GM19397 (cell line): ENCODE data around the gene UBE2V1.
"Not testable (repeated sequence)": the region's sequence is repeated elsewhere in the genome, so short reads cannot be mapped to it uniquely, and the experiment has no call there.

Experiments
- ATAC-seq: cut with Tn5 transposase; IDR thresholded peaks from one replicate; pipeline ENCODE4 v1.9.1; 2021; ENCODE audit warnings: mild to moderate bottlenecking, moderate library complexity; ENCODE audit not compliant: unreplicated experiment

Gene UBE2V1

DNA sequence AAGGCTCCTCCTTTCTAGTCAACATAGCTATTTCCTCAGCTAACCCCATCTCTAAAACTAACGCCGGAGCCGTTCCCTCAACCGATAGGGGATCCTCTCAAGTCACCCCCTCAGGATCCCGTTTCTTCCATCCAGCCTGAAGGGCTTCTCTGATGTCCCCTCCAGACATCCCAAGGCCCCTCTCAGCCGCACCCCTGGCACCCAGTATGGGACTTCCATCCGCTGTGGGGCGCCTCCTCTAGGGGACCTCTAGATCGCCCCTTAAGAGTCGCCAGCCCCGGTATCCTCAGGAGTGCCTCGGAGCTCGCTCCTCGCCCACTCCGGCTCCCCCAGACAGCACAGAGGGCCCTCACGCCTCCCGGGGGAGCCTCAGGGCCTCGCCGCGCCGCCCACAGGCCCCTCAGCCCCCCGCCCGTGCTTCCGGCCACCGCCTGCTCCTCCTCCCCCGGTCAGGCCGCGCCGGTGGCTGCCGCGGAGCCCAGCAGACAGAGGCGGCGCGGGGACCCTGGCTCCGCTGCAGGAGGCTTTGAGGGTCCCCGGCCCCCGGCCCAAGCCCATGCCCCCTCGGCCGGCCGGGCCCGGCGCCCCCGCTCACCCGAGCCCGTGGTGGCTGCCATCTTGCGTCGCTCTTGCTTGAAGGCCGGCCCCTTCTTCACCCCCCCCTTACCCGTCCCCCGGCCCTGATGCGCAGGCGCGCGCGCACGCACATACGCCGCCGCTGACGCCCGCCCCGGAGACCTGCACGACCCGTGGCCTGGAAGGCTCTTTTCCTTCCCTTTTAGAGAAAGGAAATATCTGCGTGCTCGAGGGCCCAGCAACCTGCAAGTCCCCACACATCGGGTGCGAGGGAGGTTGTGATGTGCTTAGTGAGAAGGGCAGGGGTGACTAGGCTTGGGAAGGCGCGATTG lies at the start of gene UBE2V1:
UBE2V1 (minus strand) TSS at position 639 of the 908 bp plus-strand sequence; CDS start at position 617, 22 bp downstream.
- ATAC-seq, result peak; percentile 50

DNA sequence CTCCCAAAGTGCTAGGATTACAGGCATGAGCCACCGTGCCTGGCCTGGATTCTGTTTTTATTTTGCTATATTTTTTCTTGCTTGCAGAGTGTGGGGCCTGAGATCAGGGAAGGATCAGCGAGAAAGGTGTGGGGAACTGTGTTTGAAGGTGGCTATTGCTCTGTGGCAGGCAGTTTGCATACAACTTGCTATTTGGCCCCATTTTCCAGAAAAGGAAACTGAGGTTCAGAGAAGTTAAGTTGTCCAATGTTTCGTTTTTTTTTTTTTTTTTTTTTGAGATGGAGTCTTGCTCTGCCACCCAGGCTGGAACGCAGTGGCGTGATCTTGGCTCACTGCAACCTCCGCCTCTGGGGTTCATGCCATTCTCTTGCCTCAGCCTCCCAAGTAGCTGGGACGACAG lies 48.5 kb upstream of the UBE2V1 start:
- ATAC-seq, result not testable (repeated sequence)

DNA sequence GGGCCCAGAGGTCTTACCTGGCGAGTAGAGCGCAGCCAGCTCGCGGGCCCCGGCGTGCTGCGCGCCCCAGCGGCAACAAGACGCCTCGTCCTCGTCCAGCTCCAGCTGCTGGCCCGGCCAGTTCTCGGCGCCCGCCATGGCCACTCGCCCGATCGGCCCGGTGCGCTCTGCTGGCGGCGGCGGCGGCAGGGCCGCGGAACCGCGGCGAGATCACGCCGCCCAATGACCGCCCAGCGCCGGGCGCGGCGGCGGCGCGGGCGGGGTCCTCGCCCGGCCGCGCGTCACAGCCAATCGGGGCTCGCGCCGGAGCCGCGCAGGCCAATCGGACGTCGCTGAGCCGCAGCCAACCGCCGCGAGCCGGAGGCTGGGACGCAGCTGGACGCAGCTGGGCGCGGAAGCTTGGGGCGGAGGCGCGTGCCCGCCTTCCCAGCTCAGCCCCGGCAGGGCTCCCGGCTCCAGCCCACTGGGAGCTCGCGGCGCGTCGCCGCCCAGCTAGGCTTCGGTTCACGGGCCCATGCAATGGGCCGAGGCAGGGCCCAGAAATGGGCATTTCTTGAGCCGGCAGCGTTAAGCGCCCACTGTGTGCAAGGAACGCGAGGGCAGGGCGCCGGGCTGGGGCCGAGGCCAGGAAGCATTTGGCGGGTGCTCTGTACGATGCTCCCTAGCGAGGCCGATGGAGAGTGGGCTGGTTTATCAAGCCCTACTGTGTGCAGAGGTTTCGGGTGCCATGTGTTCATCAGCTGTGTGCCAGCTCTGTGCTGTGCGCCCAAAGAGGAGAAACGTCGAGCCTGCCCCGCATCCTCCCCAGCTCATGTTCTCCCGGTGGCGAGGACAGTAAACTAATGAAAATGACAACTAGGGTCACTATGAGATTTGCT lies 40.8 kb upstream of the UBE2V1 start, which contains the start of gene PEDS1:
PEDS1 (minus strand) TSS at position 224 of the 878 bp plus-strand sequence; CDS start at position 138, 86 bp downstream.
- ATAC-seq, result peak; percentile 97

DNA sequence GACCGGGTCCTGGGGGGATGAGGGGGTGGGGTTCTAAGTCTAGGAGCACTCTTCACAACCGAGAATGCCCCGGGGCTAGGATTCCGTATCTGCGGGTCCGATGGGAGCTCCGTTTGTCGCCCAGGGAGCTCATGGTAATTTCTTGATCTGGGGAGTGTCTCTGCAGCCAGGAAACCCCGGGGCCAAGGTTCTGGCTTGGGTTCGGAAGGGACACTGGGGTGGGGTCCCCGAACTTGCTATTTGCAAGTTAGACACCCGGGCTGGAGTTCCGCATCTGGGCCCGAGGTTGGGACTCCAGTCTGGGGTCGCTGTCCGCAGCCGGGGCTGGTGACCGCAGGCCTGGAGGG lies 40.2 kb upstream of the UBE2V1 start:
- no peak for ATAC-seq

DNA sequence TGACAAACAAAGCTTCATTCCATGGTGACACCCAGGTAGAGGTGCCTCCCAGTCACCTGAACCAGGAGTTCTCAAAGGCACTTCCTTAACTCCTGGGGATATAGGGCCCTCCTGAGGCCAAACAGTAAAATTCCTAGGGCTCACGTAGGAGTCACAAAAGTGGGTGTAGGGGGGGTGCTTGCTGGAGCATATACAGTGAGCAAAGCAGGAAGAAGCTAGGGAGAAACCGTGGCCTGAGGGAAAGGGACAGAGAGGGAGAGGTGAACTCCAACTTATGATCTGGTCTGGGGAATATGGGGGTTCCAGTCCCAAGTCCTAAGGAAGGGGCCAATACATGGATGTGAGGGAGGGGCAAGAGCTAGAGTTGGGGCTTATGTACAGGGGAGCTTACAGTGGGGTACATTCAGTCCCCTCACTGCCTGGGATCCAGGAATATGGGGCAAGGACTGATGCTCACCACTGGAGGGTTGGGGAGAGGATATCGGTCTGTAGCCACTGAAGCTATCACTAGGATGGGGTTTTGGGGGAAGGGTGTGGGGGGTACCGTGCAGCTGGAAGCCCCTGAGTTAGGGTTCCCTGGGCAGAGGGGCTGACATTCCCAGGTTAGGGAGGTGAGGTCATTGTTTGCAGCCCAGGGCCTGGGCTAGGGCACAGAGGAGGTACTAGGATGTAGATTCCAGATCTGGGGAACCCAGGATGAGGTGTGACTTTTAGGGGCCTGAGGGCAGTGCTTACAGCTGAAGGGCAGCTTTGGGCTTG lies 39.6 kb upstream of the UBE2V1 start:
- no peak for ATAC-seq

DNA sequence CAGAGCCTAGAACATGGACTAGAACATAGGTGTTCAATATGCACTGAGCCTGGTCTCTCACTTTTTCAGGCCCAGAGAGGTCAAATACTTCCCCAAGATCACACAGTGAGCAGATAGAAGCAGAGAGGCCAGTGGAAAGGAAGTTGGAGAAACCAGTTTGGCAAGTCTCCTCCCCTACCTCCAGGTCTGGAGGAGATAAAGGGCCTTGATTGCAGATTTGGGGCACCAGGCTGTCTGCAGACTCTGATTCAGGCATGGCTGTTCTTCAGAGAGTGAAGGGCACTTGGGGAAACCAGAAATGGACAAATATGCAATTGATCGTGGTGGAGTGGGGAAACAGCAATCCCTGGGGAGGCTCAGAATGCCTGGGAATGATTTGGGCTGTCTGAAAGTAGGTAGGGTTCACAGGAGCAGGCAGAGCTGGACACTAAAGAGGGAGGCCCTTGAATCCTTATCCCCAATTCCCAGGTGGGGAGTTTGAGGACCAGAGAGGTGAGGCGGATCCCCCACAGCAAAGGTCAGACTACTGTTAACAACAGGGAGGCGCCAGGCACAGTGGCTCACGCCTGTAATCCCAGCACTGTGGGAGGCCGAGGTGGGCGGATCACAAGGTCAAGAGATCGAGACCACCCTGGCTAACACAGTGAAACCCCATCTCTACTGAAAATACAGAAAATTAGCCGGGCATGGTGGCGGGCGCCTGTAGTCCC lies 38.2 kb upstream of the UBE2V1 start:
- ATAC-seq, result no peak

DNA sequence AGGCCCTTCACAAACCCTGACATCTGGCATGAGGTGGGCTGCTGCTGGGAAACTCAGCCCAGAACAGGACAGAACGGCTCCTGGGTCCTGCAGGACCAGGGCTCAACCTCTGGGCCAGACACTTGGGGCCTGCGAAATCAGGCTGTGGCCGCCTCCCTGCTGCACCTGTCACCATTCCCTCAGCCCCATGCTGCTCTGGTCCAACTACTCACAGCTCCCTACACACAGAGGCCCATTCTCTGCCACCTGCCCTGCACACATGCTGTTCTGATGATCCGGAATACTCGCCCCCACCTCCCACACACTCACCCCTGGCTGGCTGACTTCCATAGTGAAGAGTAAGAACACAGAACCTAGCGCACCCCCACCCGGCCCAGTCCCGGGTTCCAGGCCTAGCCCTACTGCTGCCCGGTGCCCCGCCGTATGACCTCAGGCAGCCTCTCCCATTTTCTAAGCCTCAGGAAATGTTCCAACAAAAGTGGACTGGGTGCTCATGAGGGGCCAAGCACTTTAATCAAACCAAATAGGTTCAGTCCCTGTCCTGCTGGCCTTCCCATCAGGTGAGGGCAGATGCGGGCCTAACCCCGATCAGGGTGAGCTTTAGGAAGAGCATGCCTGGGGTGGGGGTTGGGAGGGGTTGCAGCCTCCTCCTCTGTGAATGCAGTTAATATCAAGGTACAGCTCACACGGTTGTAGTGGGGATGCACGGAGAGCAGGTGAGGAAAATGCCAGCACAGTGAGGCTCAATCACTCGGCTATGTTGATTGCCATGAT lies 36.7 kb upstream of the UBE2V1 start:
- ATAC-seq, result no peak

DNA sequence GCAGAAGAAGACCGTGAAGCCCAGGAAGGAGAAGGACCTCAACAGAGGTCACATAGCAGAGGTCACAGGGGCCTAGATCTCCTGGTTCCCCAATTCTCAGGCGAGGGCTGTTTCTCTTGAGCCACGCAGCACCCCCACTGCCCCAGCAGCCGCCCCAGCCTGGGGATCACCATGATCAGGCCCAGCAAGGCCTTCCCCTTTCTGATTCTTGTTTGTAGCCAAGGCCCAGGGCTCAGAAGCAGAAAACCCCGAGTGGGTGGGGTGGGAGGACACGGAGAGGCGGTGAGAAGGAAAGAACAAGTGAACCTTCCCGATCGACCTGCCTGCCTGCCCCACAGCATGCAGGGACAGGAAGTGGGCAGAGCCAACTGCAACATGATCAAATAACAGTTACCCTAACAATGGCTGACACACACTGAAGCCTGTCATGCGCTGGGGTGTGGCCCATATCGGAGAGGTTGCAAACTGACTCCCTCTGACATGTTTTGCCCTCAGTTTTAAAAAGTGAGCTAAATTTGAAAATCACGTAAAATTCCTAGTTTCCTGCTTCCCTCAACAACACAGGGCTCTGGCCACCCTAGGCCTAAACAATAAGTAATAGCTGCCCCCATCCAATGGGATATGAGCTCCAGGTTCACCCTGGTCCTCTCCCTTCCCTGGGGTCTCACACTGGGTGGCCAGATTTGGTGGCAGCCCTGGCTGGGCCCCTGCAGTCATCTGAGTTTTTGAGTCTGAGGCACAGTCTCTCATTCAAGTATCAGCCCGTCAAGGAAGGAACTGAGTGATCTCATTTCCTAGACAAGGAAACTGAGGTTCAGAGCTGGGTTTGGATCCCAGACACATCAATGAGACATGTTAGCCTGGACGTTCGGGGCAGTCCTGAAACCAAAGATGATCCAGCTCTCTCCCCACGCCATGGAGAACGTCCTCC lies 34.0 kb upstream of the UBE2V1 start:
- ATAC-seq, result peak; percentile 71

DNA sequence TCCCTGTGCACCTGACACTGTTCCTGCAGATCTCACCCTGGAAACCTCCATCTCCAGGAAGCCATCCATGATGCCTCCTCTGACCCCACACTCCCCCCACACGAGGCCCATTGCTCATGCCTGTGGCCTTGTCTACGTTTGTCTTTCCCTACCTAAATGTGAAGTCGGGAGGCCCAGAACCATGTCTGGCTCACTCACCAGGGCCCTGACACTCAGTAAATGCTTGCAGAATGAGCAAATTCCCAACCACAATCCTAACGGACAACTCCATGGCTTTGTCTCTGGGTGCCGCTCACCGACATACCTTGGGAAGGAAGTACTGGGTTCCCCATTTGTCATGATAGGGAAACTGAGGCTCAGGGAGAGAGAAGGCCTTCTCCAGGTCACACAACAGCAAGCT lies 33.3 kb upstream of the UBE2V1 start:
- no peak for ATAC-seq

DNA sequence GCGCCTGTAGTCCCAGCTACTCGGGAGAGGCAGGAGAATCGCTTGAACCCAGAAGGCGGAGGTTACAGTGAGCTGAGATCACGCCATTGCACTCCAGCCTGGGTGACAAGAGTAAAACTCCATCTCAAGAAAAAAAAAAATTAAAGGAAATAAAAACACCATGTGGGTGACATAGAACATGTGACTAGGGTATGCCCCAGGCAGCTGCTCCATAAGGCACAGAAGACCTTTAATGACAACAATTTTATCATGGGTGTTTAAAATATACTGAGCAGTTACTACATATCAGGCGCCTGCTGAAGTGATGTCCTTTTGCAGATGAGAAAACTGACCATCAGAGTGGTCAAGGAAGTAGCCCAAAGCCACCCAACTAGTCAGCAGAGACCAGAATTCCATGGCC lies 32.6 kb upstream of the UBE2V1 start:
- ATAC-seq, result no peak

DNA sequence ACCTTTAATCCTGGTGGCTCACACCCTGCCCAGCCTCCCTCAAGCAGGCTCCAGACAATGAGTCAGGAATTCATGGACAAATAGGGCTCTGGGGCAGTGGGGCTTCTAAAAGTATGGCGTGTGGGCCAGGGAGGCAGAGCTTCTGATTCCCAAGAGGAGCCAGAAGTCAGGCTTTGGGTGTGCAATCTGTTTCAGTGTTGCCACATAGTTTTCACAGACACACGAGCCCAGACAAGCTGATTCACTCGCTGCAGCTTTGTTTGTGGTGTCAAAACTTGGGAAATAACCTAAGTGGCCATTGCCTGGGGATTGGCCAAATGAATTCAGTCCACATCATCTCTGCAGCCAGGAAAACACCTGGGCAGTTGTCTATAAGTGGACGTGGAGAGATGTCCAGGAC lies 31.4 kb upstream of the UBE2V1 start:
- ATAC-seq, result no peak

DNA sequence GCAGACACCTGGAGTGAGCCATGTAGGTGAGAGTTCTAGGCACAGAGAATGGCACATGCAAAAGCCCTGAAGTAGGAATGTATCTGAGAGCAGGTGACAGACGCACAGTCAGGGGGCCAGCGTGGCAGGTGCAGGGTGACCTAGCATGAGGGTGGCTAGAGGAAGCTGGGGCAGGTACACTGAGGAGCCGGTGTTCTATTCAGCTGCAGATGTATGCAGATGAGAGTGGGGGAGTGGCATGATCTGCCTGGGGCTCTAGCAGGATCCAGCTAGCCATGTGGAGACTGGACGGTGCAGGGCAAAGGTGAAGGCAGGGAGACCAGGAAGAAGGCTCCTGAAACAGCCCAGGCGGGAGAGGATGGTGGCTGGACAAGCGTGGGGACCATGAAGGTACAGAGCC lies 29.9 kb upstream of the UBE2V1 start:
- ATAC-seq, result no peak

DNA sequence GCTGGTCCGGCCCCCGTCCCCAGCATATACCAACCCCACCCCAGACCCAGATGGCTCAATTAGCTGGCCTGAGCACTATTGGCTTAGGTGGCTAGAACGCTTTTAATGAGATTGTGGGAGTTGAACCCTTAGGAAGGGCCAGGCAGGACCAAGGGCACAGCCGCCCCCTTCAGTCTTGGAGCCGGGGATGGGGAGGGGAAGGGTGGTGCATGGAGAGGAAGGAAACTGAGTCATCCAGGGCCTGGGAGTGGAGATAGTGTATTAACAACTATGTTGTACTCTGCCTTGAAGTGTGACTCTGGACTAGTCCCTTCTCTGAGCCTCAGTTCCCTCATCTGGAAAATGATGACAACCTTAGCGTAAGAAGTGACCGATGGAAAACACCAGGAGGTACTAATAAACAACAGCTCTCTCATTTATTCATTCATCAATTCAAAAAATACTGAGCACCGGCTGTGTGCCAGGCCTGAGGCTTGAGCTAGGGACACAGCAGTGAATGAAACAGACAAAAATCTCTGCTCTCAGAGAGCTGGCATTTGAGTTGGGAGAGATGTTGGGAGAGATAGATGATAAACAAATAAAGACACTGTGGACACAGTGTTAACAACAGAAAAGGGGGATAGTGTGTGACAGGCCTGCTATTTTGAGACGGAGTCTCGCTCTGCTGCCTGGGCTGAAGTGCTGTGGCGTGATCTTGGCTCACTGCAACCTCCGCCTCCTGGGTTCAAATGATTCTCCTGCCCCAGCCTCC lies 29.0 kb upstream of the UBE2V1 start:
- ATAC-seq, result no peak

DNA sequence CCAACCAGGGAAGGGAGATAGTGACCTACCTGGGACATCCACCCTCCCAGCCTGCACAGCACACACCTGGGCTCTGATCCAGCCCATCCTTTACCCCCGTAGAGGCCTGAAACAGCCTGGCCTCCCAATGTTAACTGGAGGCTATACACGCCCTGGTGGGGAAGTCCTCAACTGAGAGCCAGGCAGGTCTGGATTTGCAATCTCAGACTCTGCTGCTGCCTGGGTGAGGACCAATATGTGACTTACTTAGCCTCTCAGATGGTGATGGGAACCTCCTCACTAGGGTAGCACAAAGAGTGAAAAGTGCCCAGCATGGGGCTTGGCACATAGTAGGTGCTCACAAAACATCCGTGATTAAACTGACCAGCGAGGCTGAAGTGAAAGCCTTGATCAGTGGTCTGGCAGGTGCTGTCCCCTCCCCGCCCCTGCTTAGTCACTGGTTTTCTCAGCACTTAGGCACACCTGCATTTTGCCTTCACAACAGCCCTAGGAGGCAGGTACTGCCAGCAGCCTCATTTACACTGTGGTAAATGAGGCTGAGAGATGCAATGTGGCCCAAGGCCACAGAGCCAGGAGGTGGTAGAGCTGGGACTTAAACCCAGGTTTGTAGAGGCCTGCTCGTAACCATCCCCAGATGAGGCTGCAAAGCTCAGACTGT lies 28.2 kb upstream of the UBE2V1 start:
- no peak for ATAC-seq

DNA sequence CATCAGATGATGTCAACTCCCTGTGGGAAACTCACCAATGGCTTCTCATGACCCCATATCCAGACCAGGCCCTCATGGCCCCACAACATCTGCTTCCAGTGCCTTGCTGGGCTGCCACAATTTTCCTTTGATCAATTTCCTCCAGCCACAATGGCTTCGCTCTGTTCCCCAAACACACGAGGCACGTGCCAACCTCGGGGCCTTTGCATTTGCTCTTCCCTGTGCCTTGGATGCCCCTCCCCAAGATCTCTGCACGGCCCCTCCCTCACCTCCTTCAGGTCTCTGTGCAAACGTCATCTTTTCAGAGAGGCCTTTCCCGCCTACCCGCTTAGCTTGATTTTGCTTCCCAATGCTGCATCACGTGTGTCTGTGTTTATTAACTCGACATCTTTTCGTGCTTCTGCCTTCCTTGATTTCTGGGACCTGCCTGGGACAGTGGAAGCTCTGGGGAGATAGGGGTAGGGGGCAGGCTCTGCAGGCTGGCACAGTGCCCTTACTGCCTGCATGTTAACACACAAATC lies 27.4 kb upstream of the UBE2V1 start:
- no peak for ATAC-seq

DNA sequence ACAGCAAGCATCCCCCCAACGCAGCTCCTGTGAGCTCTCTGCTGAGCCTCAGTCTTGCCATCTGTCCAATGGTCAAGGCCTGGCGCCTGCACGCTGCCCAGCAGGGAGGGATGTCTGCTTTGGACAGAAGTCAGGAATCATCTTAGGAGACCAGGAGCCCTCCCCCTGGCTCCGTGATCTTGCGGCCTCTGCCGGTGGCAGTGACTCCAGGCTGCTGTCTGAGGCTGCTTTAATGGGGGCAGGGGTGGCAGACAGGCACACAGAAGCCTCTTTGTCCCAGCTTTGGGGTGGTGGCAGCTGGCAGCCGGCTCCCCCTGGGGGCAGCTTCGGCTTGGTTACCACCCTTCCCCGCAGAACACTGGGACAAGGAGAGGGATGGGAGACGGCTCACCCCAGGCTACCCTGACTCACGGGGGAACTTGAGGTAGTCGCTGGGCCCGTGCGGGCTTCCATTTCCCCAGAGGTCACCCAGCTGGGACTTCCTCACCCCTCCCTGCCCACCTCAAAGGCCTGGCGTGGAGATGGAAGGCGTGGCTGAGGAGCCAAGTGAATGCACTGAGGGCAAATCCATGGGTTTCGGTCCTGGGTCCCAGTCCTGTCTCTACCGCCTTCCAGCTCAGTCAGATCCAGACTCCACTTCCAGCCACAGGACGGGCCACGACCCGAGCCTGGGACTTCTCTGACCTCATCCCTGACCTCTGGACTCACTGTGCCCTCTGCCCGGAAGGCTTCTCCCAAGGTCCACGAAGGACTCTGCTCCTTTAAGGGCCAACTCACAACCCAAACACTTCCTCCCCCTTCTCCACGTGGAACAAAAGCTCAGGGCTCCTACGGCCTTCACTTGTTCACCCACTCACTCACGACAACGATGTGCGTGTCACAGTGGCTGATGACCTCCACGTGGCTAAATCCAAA lies 25.8 kb upstream of the UBE2V1 start:
- no peak for ATAC-seq
